Activated CD4-positive, alpha-beta T cell treated with anti-CD3 and anti-CD28 coated beads for 36 hours (primary cell): ENCODE measurements around the gene LONP2. TPM values are rescaled to one million over a fixed set of nuclear protein-coding genes. Genes with fewer than 3 reads are reported as not detected.

Source experiments
- ATAC-seq: fragments of 200-7000 bp; cut with Tn5 transposase; one replicate; pipeline ENCODE4 v1.10.0; 2021; ENCODE audit warnings: mild to moderate bottlenecking, moderate library complexity
- CTCF ChIA-PET: fragments of 350-600 bp; sonication (Branson Sonifier 250); formaldehyde crosslinking; loops from one replicate; lab custom pipeline; 2021; ENCODE audit warnings: antibody characterized with exemption; lab: Charles Lee
- POLR2A ChIA-PET: fragments of 350-600 bp; sonication (Branson Sonifier 250); formaldehyde crosslinking; loops from one replicate; lab custom pipeline; 2021; ENCODE audit warnings: antibody characterized with exemption, inconsistent platforms; lab: Charles Lee
- DNase-seq: peaks from one replicate; pipeline ENCODE4 v3.0.0-alpha.2; 2020
- H3K27ac Mint-ChIP-seq: one replicate; pipeline ENCODE4 v1.8.0; 2021; ENCODE audit warnings: mixed read lengths
- H3K27me3 Mint-ChIP-seq: one replicate; pipeline ENCODE4 v1.8.0; 2021; ENCODE audit warnings: mixed read lengths
- H3K36me3 Mint-ChIP-seq: one replicate; pipeline ENCODE4 v1.8.0; 2021; ENCODE audit warnings: low read depth, mixed read lengths
- H3K4me1 Mint-ChIP-seq: one replicate; pipeline ENCODE4 v1.8.0; 2021; ENCODE audit warnings: mixed read lengths
- H3K4me3 Mint-ChIP-seq: one replicate; pipeline ENCODE4 v1.8.0; 2021; ENCODE audit warnings: mild to moderate bottlenecking, moderate library complexity, mixed read lengths
- H3K9me3 Mint-ChIP-seq: one replicate; pipeline ENCODE4 v1.8.0; 2021; ENCODE audit warnings: low read depth, mixed read lengths
- intact Hi-C, 2 experiments: fragments of 100-400 bp; cut with DNase I in 1 of 2; cut with micrococcal nuclease in 1 of 2; formaldehyde crosslinking; loops; one replicate each; pipeline versions ENCODE4 v1.14.2 to v1.15.1; 2022 to 2024; cut with DNase I, micrococcal nuclease
- total RNA-seq, 2 experiments: library from RNA; stranded (reverse); gene quantifications; one replicate each; pipeline ENCODE4 v1.2.3, GENCODE V29; 2021

The LONP2 gene
- total RNA-seq, 2 experiments from 2014 or later = 60.3 to 63.2 TPM

DNA sequence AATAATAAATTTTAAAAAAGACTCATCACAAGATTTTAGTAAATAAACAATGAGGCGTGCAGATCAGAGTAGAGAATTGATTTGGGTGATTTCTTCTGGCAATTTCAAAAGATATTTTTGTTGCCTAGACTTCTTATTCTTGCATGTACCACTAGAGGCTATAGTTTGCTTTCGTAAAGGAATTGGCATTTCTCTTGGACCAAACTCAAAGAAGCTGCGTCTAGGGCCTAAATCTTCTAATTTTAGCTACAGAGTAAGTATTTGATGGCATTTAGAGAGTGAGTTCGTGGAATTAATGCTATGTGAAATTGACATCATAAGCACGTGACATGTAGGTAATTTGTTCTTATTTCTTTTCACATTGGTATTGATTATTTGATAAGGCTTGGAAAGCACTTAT is 27.6 kb downstream of the LONP2 start:
- DNase-seq = no peak
- ChIA-PET CTCF (interaction anchor here (0.7 to 0.9 kb wide), 3 partner anchors 19 to 81 kb away, joined by 3 read pairs; no protein-coding TSS in a partner anchor), POLR2A (no interaction called here)
- intact Hi-C loops = no loop called here
- peaks cover under 1% of the 10 kb centered on the region for H3K4me1 Mint-ChIP-seq
- H3K27ac Mint-ChIP-seq = no peak overlapping the region
- no peaks in the 10 kb centered on the region for H3K27me3 Mint-ChIP-seq
- H3K4me3 Mint-ChIP-seq = no peak overlapping the region
- no peaks in the 10 kb centered on the region for H3K9me3 Mint-ChIP-seq
- ATAC-seq = no peak
- H3K36me3 Mint-ChIP-seq = peaks cover 21% of the 10 kb centered on the region

DNA sequence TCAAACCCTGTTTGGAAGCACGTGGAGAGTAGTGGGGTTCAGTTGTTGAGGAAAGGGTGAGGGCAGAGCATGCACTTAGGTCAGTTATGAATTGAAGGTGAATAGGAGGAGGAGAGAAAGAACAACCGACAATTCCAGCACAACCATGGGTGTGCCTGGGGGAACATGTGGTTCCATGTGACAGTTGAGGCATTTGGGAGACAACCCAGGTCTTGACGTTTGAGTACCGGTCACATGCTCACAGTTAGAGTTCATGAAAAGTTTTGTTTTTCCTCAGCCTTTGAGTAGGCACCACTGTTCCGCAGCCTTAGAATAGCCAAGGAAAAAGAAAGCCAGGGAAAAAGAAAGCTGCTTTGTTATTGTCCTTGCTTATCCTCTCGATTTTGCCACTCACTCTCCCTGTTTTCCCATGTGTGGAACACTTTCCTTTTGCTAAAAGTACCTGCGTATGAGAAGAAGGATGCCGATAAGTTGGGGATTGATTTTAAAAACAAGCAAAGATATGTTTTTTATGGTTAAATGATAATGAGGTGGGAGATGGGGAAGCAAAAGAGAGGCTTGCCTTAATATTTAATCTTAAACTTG is 28.8 kb downstream of the LONP2 start:
- ATAC-seq (no peak), DNase-seq (no peak)
- POLR2A ChIA-PET = no interaction called here
- H3K27me3 Mint-ChIP-seq = no peaks in the 10 kb centered on the region
- H3K4me1 Mint-ChIP-seq = peaks cover 2% of the 10 kb centered on the region
- H3K4me3 Mint-ChIP-seq = no peak overlapping the region
- H3K27ac Mint-ChIP-seq = no peak overlapping the region
- H3K9me3 Mint-ChIP-seq = no peaks in the 10 kb centered on the region
- CTCF ChIA-PET = interaction anchor here (1.3 kb wide), 1 partner anchor 11 kb away, joined by 3 read pairs; no protein-coding TSS in a partner anchor
- intact Hi-C loops = no loop called here
- H3K36me3 Mint-ChIP-seq = peaks cover 28% of the 10 kb centered on the region

DNA sequence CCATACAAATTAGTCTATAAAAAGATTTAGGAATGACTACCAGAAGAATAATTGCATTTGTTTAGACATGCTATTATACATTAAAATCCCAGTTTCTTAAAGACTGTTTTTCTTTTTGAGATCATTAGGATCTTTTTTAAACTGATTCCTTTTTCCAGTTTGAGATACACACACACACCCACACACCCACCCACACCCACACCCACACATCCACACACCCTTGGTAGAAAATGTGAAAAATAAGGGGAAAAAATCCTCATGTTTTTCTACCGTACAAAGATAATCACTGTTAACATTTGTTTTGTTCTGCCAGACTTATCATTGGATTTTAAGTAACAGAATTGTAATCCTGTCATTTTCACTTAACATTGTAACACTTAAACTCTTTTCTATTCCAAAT is 30.4 kb downstream of the LONP2 start:
- no peak for ATAC-seq
- peaks cover 33% of the 10 kb centered on the region for H3K36me3 Mint-ChIP-seq
- peaks cover 6% of the 10 kb centered on the region for H3K4me1 Mint-ChIP-seq
- no peak overlapping the region for H3K27ac Mint-ChIP-seq
- H3K4me3 Mint-ChIP-seq = no peak overlapping the region
- no peaks in the 10 kb centered on the region for H3K27me3 Mint-ChIP-seq
- intact Hi-C loops = no loop called here
- ChIA-PET CTCF (interaction anchor here (1.3 kb wide), 1 partner anchor 12 kb away, joined by 3 read pairs; no protein-coding TSS in a partner anchor), POLR2A (no interaction called here)
- no peak for DNase-seq
- H3K9me3 Mint-ChIP-seq = no peaks in the 10 kb centered on the region

DNA sequence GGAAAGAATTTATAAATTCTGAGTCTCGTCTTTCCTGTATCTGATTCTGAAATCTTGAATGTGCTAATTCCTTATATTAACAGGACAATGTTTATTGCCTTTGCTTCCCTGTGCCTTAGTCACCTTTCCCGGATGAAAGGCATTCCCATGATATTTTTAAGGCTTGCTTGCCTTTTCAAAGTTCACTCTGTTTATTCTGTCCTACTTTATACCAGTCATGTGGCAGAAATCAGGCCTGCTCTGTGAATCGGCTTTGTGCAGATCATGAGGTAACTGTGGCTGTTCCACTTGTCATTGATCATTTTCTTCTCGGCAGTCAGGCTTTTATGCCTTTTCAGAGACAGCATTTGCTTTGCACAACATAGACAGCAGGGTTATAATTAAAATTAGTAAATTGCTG is 32.0 kb downstream of the LONP2 start:
- ATAC-seq (no peak), DNase-seq (no peak)
- Mint-ChIP-seq H3K27ac (no peak overlapping the region), H3K9me3 (no peaks in the 10 kb centered on the region), H3K27me3 (no peaks in the 10 kb centered on the region), H3K4me1 (peaks cover 6% of the 10 kb centered on the region), H3K36me3 (peaks cover 35% of the 10 kb centered on the region), H3K4me3 (no peak overlapping the region)
- POLR2A ChIA-PET = no interaction called here
- intact Hi-C loops = no loop called here
- CTCF ChIA-PET = no interaction called here

DNA sequence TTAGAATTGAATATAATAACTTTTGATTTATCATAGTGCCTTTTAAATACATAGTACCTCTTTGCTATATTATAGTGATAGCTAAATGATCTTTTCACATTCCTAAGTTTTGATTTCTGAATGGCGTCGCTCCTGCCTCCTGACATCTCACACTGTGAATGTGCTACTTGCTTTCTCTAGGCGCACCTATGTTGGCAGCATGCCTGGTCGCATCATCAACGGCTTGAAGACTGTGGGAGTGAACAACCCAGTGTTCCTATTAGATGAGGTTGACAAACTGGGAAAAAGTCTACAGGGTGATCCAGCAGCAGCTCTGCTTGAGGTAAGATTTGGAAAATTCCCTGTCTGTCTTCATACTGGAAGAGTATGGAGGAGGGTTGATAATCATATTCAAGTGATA is 33.1 kb downstream of the LONP2 start:
- DNase-seq = no peak
- Mint-ChIP-seq H3K4me1 (peaks cover 6% of the 10 kb centered on the region), H3K27me3 (no peaks in the 10 kb centered on the region), H3K27ac (no peak overlapping the region), H3K9me3 (no peaks in the 10 kb centered on the region), H3K36me3 (peaks cover 31% of the 10 kb centered on the region), H3K4me3 (no peak overlapping the region)
- intact Hi-C loops = no loop called here
- no peak for ATAC-seq
- CTCF ChIA-PET = interaction anchor here (0.7 kb wide), 2 partner anchors 10 to 405 kb away, joined by 3 read pairs; no protein-coding TSS in a partner anchor
- POLR2A ChIA-PET = no interaction called here

DNA sequence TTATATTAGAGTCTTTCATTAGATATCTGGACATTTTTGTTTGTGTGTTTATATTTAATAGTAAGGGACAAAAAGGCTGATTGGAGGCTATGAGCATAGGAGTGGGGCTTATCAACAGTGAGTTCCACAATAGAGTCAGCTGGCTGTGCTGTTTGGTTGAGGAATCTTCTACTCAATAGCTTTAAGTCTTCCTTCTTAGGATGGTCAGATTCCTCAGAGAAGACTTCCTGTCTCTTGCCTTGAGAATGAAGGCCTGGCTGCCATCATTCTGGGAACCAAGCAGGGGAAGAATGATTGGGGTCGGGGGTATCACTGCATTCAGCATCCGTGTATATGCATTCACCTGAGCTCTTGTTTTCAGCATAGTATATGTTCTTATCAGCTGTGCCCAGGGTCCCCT is 35.1 kb downstream of the LONP2 start:
- H3K27ac Mint-ChIP-seq = no peak overlapping the region
- no peaks in the 10 kb centered on the region for H3K9me3 Mint-ChIP-seq
- CTCF ChIA-PET = interaction anchor here (0.7 to 1.2 kb wide), 2 partner anchors 11 kb away, joined by 3 read pairs; no protein-coding TSS in a partner anchor
- no peaks in the 10 kb centered on the region for H3K27me3 Mint-ChIP-seq
- H3K4me1 Mint-ChIP-seq = peaks cover 6% of the 10 kb centered on the region
- intact Hi-C loops = no loop called here
- no peak overlapping the region for H3K4me3 Mint-ChIP-seq
- ATAC-seq = no peak
- H3K36me3 Mint-ChIP-seq = peaks cover 45% of the 10 kb centered on the region
- POLR2A ChIA-PET = interaction anchor here (0.6 kb wide), 1 partner anchor 1590 kb away, joined by 3 read pairs; the partner anchor contains the start of gene ORC6
- DNase-seq = no peak

DNA sequence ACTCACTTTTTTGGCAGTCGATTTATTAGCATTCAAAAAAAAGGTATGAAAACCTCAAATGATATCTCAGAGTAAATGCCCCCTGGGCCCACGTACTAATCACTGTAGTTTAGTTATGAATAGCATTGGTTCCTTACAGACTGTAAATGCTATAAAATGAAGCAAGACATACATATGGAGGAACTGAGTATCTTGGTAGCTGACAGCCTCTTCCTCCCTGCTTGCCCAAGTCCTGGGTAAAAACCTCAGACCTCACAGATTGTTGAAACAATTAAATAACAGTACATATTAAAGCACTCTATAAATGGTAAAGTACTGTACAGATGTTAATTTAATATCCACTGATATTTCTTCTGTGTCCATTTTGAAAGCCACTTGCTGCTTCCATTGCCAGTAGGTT is 36.4 kb downstream of the LONP2 start:
- no peak overlapping the region for H3K4me3 Mint-ChIP-seq
- no peak overlapping the region for H3K27ac Mint-ChIP-seq
- CTCF ChIA-PET = no interaction called here
- POLR2A ChIA-PET = no interaction called here
- peaks cover 51% of the 10 kb centered on the region for H3K36me3 Mint-ChIP-seq
- no peaks in the 10 kb centered on the region for H3K27me3 Mint-ChIP-seq
- ATAC-seq (no peak), DNase-seq (no peak)
- peaks cover 9% of the 10 kb centered on the region for H3K4me1 Mint-ChIP-seq
- H3K9me3 Mint-ChIP-seq = peaks cover 4% of the 10 kb centered on the region
- intact Hi-C loops = no loop called here

DNA sequence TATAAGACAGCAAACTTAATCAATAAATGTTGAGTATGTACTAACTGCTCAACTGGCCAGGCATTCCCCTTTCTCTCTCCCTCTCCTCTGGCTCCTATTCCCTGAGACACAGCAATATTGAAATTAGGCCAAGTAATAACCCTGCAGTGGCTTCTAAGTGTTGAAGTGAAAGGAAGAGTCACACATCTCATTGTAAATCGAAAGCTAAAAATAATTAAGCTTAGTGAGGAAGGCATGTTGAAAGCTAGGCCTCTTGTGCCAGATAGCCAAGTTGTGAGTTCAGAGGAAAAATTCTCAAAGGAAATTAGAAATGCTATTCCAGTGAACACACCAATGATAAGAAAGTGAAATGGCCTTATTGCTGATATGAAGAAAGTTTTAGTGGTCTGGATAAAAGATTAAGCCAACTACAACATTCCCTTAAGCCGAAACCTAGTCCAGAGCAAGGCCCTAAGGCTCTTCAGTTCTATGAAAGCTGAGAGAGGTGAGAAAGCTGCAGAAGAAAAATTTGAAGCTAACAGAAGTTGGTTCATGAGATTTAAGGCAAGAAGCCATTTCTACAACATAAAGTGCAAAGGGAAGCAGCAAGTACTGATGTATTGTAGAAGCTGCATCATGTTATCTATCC is 38.6 kb downstream of the LONP2 start:
- intact Hi-C loops = no loop called here
- Mint-ChIP-seq H3K4me3 (no peak overlapping the region), H3K27ac (no peak overlapping the region), H3K27me3 (no peaks in the 10 kb centered on the region), H3K9me3 (peaks cover 12% of the 10 kb centered on the region), H3K36me3 (peaks cover 64% of the 10 kb centered on the region), H3K4me1 (peaks cover 7% of the 10 kb centered on the region)
- ChIA-PET POLR2A (no interaction called here), CTCF (interaction anchor here (0.9 kb wide), 1 partner anchor 65 kb away, joined by 3 read pairs; no protein-coding TSS in a partner anchor)
- ATAC-seq (no peak), DNase-seq (no peak)

DNA sequence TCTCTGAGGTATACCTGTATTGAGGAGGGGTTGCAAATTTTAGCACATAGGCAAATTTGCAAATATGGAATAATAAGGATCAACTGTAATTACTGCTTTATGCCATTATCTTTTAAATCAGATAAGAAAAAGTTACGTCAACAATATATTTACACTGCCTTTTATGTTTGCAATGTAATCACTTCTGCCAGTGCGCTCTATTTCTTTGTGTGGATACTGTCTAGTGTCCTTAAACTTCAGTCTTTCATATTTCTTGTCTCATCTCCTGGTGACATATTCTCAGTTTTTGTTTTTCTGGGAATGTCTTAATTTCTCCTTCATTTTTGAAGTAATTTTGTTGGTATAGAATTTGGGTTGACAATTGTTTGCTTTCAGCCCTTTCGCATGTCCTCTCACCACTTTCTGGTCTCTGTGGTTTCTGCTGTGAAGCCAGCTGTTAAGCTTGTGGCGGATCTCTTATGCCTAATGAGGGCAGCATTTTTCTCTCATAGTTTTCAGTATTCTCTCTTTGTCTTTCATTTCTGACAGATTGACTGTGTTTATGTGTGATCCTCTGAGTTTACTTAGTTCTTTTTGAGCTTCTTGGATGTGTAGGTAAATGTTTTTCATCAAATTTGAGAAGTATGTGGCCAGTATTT is 40.8 kb downstream of the LONP2 start:
- ATAC-seq = no peak
- ChIA-PET POLR2A (interaction anchor here (0.7 kb wide), 1 partner anchor 193 kb away, joined by 3 read pairs; no protein-coding TSS in a partner anchor), CTCF (interaction anchor here (1.1 kb wide), 1 partner anchor 22 kb away, joined by 3 read pairs; no protein-coding TSS in a partner anchor)
- Mint-ChIP-seq H3K4me1 (peaks cover 3% of the 10 kb centered on the region), H3K27ac (no peak overlapping the region), H3K36me3 (peaks cover 62% of the 10 kb centered on the region), H3K27me3 (no peaks in the 10 kb centered on the region), H3K4me3 (no peak overlapping the region), H3K9me3 (peaks cover 12% of the 10 kb centered on the region)
- no peak for DNase-seq
- intact Hi-C loops = no loop called here

DNA sequence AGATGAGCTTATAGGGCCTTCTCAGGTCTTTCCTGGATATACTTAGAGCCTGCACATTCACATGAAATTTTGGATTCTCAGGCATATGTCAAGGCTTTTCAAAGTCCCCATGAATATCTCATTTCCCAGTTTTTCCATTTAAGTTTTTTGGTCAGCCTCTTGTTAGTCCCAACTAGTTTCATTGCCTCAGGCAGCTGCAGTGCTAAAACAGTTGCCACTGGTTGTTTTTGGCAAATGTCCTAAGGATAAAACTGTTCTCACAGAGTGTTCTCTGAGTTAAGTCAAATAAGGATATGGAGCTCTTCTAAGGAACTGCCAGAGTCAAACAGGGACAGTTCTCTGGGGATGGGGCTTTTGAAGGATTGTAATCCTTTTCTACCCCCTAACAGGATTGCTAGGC is 43.1 kb downstream of the LONP2 start:
- Mint-ChIP-seq H3K36me3 (peaks cover 64% of the 10 kb centered on the region), H3K4me3 (no peak overlapping the region), H3K4me1 (peaks cover 3% of the 10 kb centered on the region), H3K9me3 (peaks cover 12% of the 10 kb centered on the region), H3K27me3 (no peaks in the 10 kb centered on the region), H3K27ac (no peak overlapping the region)
- no peak for DNase-seq
- POLR2A ChIA-PET = no interaction called here
- intact Hi-C loops = no loop called here
- CTCF ChIA-PET = interaction anchor here (1.0 kb wide), 1 partner anchor 10 kb away, joined by 3 read pairs; no protein-coding TSS in a partner anchor
- ATAC-seq = no peak

DNA sequence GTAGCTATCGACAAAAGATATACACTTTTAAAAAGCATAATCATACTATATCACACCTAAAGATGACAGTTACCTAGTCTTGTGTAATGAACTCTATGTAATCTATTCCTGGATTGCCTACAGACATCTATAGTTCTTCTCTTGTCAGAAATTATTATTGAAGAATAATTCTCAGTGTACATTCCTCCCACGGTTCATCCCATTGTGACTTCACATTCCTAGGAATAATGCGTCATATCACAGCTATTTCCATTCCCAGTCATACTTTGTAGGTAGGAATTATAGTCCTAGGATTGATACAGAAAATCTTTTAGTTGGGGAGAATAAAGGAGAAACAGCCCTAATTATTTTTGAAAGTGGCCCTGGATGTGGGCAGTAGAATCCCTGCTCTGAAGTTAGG is 47.2 kb downstream of the LONP2 start:
- H3K27me3 Mint-ChIP-seq = no peaks in the 10 kb centered on the region
- DNase-seq (no peak), ATAC-seq (no peak)
- ChIA-PET CTCF (interaction anchor here (0.6 to 1.1 kb wide), 2 partner anchors 19 to 154 kb away, joined by 3 read pairs; no protein-coding TSS in a partner anchor), POLR2A (interaction anchor here (0.5 to 0.6 kb wide), 2 partner anchors 917 to 1335 kb away, joined by 5 to 9 read pairs; no protein-coding TSS in a partner anchor)
- peaks cover 6% of the 10 kb centered on the region for H3K9me3 Mint-ChIP-seq
- peaks cover 2% of the 10 kb centered on the region for H3K4me1 Mint-ChIP-seq
- no peak overlapping the region for H3K4me3 Mint-ChIP-seq
- intact Hi-C loops = no loop called here
- peaks cover 36% of the 10 kb centered on the region for H3K36me3 Mint-ChIP-seq
- H3K27ac Mint-ChIP-seq = no peak overlapping the region
